MCF 10A (cell line): Measurements from ENCODE around the gene TCN2. TPM values are rescaled to one million over a fixed set of nuclear protein-coding genes. Genes with fewer than 3 reads are reported as not detected.

Experiments
- BruUV-seq: library from RNA; stranded (reverse); fragments of 400-500 nt; replicated peaks from 2 replicates; lab custom pipeline; 2021; lab: Mats Ljungman, UMichigan
- CTCF ChIA-PET: fragments of 300-600 bp; sonication (Branson Sonifier 250); formaldehyde crosslinking; extraction: SDS; loops from one replicate; lab custom pipeline; 2021; ENCODE audit warnings: antibody characterized with exemption, inconsistent platforms; lab: Yijun Ruan, JAX
- POLR2A ChIA-PET: fragments of 300-600, 350-650 bp; sonication (Branson Sonifier 250); formaldehyde crosslinking; extraction: SDS; loops from one replicate; lab custom pipeline; 2020; ENCODE audit warnings: antibody characterized with exemption, inconsistent platforms; lab: Yijun Ruan, JAX
- DNase-seq: peaks from one replicate; pipeline ENCODE4 v3.0.0-alpha.2; 2018; ENCODE audit not compliant: unreplicated experiment
- H3K27ac Mint-ChIP-seq: one replicate; pipeline ENCODE4 v1.8.0; 2022; ENCODE audit warnings: mild to moderate bottlenecking, low read depth, mixed read lengths; ENCODE audit not compliant: unreplicated experiment
- H3K27me3 Mint-ChIP-seq: one replicate; pipeline ENCODE4 v1.8.0; 2022; ENCODE audit warnings: mixed read lengths; ENCODE audit not compliant: insufficient read depth, unreplicated experiment
- H3K36me3 Mint-ChIP-seq: one replicate; pipeline ENCODE4 v1.8.0; 2022; ENCODE audit warnings: mild to moderate bottlenecking, moderate library complexity, mixed read lengths; ENCODE audit not compliant: insufficient read depth, unreplicated experiment
- H3K4me1 Mint-ChIP-seq: one replicate; pipeline ENCODE4 v1.8.0; 2022; ENCODE audit warnings: mixed read lengths; ENCODE audit not compliant: insufficient read depth, unreplicated experiment
- H3K4me3 Mint-ChIP-seq: one replicate; pipeline ENCODE4 v1.8.0; 2022; ENCODE audit warnings: mild to moderate bottlenecking, moderate library complexity, mixed read lengths; ENCODE audit not compliant: unreplicated experiment
- H3K9me3 Mint-ChIP-seq: one replicate; pipeline ENCODE4 v1.8.0; 2022; ENCODE audit warnings: mixed read lengths; ENCODE audit not compliant: unreplicated experiment
- CTCF ChIP-seq: fragments of 200-600 bp; IDR thresholded peaks from one replicate; pipeline ENCODE4 v1.8.0; 2022; ENCODE audit warnings: antibody characterized with exemption, mild to moderate bottlenecking; ENCODE audit not compliant: unreplicated experiment
- intact Hi-C: fragments of 100-400 bp; cut with micrococcal nuclease; formaldehyde crosslinking; loops from 2 replicates; pipeline ENCODE4 v1.14.1; 2022
- total RNA-seq: library from RNA; stranded (reverse); gene quantifications from 2 replicates; pipeline ENCODE4 v1.2.3, GENCODE V29; 2022

TCN2 gene
- total RNA-seq, 1 experiment from 2014 or later, result 1.4 TPM

- H3K4me1 Mint-ChIP-seq, result peaks cover 12% of the 10 kb centered on the region
- POLR2A ChIA-PET, result interaction anchor here (0.7 to 1.8 kb wide), 2 partner anchors 31 to 35 kb away, joined by 3 to 6 read pairs; no protein-coding TSS in a partner anchor
- H3K36me3 Mint-ChIP-seq, result peaks cover 9% of the 10 kb centered on the region
- no peaks in the 10 kb centered on the region for H3K9me3 Mint-ChIP-seq
- no peaks in the 10 kb centered on the region for H3K27me3 Mint-ChIP-seq
- CTCF ChIA-PET, result interaction anchor here (0.7 to 1.9 kb wide), 3 partner anchors 34 to 618 kb away, joined by 3 to 8 read pairs (median 3); no protein-coding TSS in a partner anchor
- intact Hi-C loops, result no loop called here
- peak overlapping the region; percentile 61 for H3K27ac Mint-ChIP-seq
- BruUV-seq, result no TSS peak
- TF ChIP-seq CTCF, result no peak
- H3K4me3 Mint-ChIP-seq, result peak overlapping the region; percentile 89
- DNase-seq, result no peak
Observed at GRCh38 chr22:30668386-30668710, 61.4 kb downstream of the TCN2 start.

- no TSS peak for BruUV-seq
- CTCF ChIA-PET, result interaction anchor here (0.6 to 1.5 kb wide), 2 partner anchors 84 to 218 kb away, joined by 3 read pairs; no protein-coding TSS in a partner anchor
- no peak overlapping the region for H3K4me3 Mint-ChIP-seq
- no peak for DNase-seq
- H3K4me1 Mint-ChIP-seq, result peaks cover 12% of the 10 kb centered on the region
- POLR2A ChIA-PET, result no interaction called here
- H3K27me3 Mint-ChIP-seq, result peaks cover 5% of the 10 kb centered on the region
- H3K36me3 Mint-ChIP-seq, result peaks cover 6% of the 10 kb centered on the region
- TF ChIP-seq CTCF, result no peak
- intact Hi-C loops, result no loop called here
- no peak overlapping the region for H3K27ac Mint-ChIP-seq
- H3K9me3 Mint-ChIP-seq, result no peaks in the 10 kb centered on the region
Observed at GRCh38 chr22:30671071-30671470, 64.1 kb downstream of the TCN2 start.

GRCh38 chr22:30673136-30673535, 66.2 kb downstream of the TCN2 start:
- no peak for TF ChIP-seq CTCF
- intact Hi-C loops, result no loop called here
- CTCF ChIA-PET, result interaction anchor here (1.3 kb wide), 1 partner anchor 9 kb away, joined by 3 read pairs; no protein-coding TSS in a partner anchor
- Mint-ChIP-seq H3K9me3 (no peaks in the 10 kb centered on the region), H3K4me3 (no peak overlapping the region), H3K27me3 (peaks cover 18% of the 10 kb centered on the region), H3K36me3 (peaks cover 2% of the 10 kb centered on the region), H3K4me1 (peaks cover 5% of the 10 kb centered on the region), H3K27ac (no peak overlapping the region)
- POLR2A ChIA-PET, result no interaction called here
- DNase-seq, result no peak
- BruUV-seq, result no TSS peak

GRCh38 chr22:30674482-30674881, 67.5 kb downstream of the TCN2 start:
- ChIA-PET POLR2A (no interaction called here), CTCF (interaction anchor here (0.6 kb wide), 1 partner anchor 248 kb away, joined by 3 read pairs; no protein-coding TSS in a partner anchor)
- Mint-ChIP-seq H3K4me1 (peaks cover 5% of the 10 kb centered on the region), H3K27me3 (peaks cover 29% of the 10 kb centered on the region), H3K27ac (no peak overlapping the region), H3K4me3 (no peak overlapping the region), H3K9me3 (no peaks in the 10 kb centered on the region), H3K36me3 (no peaks in the 10 kb centered on the region)
- intact Hi-C loops, result no loop called here
- TF ChIP-seq CTCF, result no peak
- no peak for DNase-seq
- BruUV-seq, result no TSS peak
